HepG2 (cell line): Measurements from ENCODE around the gene ZFHX3. TPM values are rescaled to one million over a fixed set of nuclear protein-coding genes. Genes with fewer than 3 reads are reported as not detected.

Experiments used
- AHR ChIP-seq: IDR thresholded peaks from 2 replicates; pipeline ENCODE4 v1.6.1; 2018; ENCODE audit warnings: missing genetic modification reagents, missing compliant biosample characterization
- ARHGAP35 ChIP-seq: sonication (generic); formaldehyde crosslinking; IDR thresholded peaks from 2 replicates; pipeline ENCODE4 v1.9.0; 2022; ENCODE audit warnings: mild to moderate bottlenecking, inconsistent platforms, moderate library complexity, missing genetic modification reagents, borderline replicate concordance
- ARNTL ChIP-seq: sonication (generic); formaldehyde crosslinking; IDR thresholded peaks from 2 replicates; pipeline ENCODE4 v1.4.0; 2020; ENCODE audit warnings: mild to moderate bottlenecking, missing genetic modification reagents
- CBX5 ChIP-seq: sonication (generic); formaldehyde crosslinking; IDR thresholded peaks from 2 replicates; pipeline ENCODE4 v1.4.0; 2020; ENCODE audit warnings: missing genetic modification reagents, borderline replicate concordance
- DDIT3 ChIP-seq: sonication (generic); formaldehyde crosslinking; IDR thresholded peaks from 2 replicates; pipeline ENCODE4 v1.4.0; 2020; ENCODE audit warnings: mild to moderate bottlenecking, missing genetic modification reagents
- FOXK1 ChIP-seq: sonication (generic); formaldehyde crosslinking; IDR thresholded peaks from 2 replicates; pipeline ENCODE4 v1.4.0; 2020; ENCODE audit warnings: low read depth, missing genetic modification reagents, borderline replicate concordance
- HMG20B ChIP-seq: conservative IDR thresholded peaks from 2 replicates; pipeline ENCODE4 v1.6.1; 2016; ENCODE audit warnings: missing genetic modification reagents, missing compliant biosample characterization
- HNRNPL ChIP-seq: fragments of 200-400 bp; formaldehyde crosslinking; IDR thresholded peaks from 2 replicates; pipeline ENCODE4 v1.6.1; 2017; ENCODE audit warnings: mild to moderate bottlenecking, low read depth, low read length
- HOXA5 ChIP-seq: sonication (generic); formaldehyde crosslinking; IDR thresholded peaks from 2 replicates; pipeline ENCODE4 v1.4.0; 2020; ENCODE audit warnings: missing genetic modification reagents
- MBNL3 ChIP-seq: fragments of 250-450 bp; sonication (Bioruptor Pico); conservative IDR thresholded peaks from 2 replicates; pipeline ENCODE4 v1.8.0; 2022; ENCODE audit warnings: mild to moderate bottlenecking, inconsistent platforms
- MIXL1 ChIP-seq: IDR thresholded peaks from 2 replicates; pipeline ENCODE4 v1.6.1; 2016
- NCOA5 ChIP-seq: sonication (generic); formaldehyde crosslinking; IDR thresholded peaks from 2 replicates; pipeline ENCODE4 v1.4.0; 2020; ENCODE audit warnings: missing genetic modification reagents
- NR2F2 ChIP-seq: IDR thresholded peaks from 2 replicates; pipeline ENCODE4 v1.6.1; 2012; ENCODE audit warnings: low read depth, inconsistent platforms, borderline replicate concordance
- PHF5A ChIP-seq: IDR thresholded peaks from one replicate; pipeline ENCODE4 v1.6.1; 2018; ENCODE audit warnings: low read depth, missing genetic modification reagents; ENCODE audit not compliant: unreplicated experiment
- POLR2G ChIP-seq: fragments of 200-400 bp; formaldehyde crosslinking; IDR thresholded peaks from 2 replicates; pipeline ENCODE4 v1.6.1; 2018; ENCODE audit warnings: mild to moderate bottlenecking, low read depth, low read length, moderate library complexity
- TEAD2 ChIP-seq: sonication (generic); formaldehyde crosslinking; IDR thresholded peaks from 2 replicates; pipeline ENCODE4 v1.9.0; 2021; ENCODE audit warnings: missing genetic modification reagents
- TOE1 ChIP-seq: sonication (generic); formaldehyde crosslinking; IDR thresholded peaks from 2 replicates; pipeline ENCODE4 v1.4.0; 2020; ENCODE audit warnings: mild to moderate bottlenecking, missing genetic modification reagents
- ZBTB20 ChIP-seq: sonication (generic); formaldehyde crosslinking; IDR thresholded peaks from 2 replicates; pipeline ENCODE4 v1.8.1; 2023; ENCODE audit warnings: missing genetic modification reagents, low read depth, mild to moderate bottlenecking, borderline replicate concordance
- ZNF549 ChIP-seq: sonication (generic); formaldehyde crosslinking; IDR thresholded peaks from 2 replicates; pipeline ENCODE4 v1.5.0; 2020; ENCODE audit warnings: missing genetic modification reagents
- ZNF562 ChIP-seq: sonication (generic); formaldehyde crosslinking; IDR thresholded peaks from 2 replicates; pipeline ENCODE4 v1.8.0; 2022; ENCODE audit warnings: missing genetic modification reagents, borderline replicate concordance
- ZNF629 ChIP-seq: sonication (generic); formaldehyde crosslinking; conservative IDR thresholded peaks from 2 replicates; pipeline ENCODE4 v1.5.0; 2020; ENCODE audit warnings: missing genetic modification reagents
- ZNF672 ChIP-seq: sonication (generic); formaldehyde crosslinking; IDR thresholded peaks from 2 replicates; pipeline ENCODE4 v1.8.1; 2022; ENCODE audit warnings: missing genetic modification reagents
- ZNF775 ChIP-seq: sonication (generic); formaldehyde crosslinking; IDR thresholded peaks from 2 replicates; pipeline ENCODE4 v1.4.0; 2020; ENCODE audit warnings: missing genetic modification reagents, mild to moderate bottlenecking, moderate library complexity, borderline replicate concordance
- ZNF788 ChIP-seq: sonication (generic); formaldehyde crosslinking; IDR thresholded peaks from 2 replicates; pipeline ENCODE4 v1.5.0; 2020; ENCODE audit warnings: mild to moderate bottlenecking, missing genetic modification reagents, borderline replicate concordance
- ZNF839 ChIP-seq: sonication (generic); formaldehyde crosslinking; IDR thresholded peaks from 2 replicates; pipeline ENCODE4 v1.4.0; 2020; ENCODE audit warnings: missing genetic modification reagents, mild to moderate bottlenecking, borderline replicate concordance
- ZZZ3 ChIP-seq: sonication (generic); formaldehyde crosslinking; IDR thresholded peaks from 2 replicates; pipeline ENCODE4 v1.4.0; 2020; ENCODE audit warnings: missing genetic modification reagents, mild to moderate bottlenecking, borderline replicate concordance
- polyA plus RNA-seq, 8 experiments: library from polyadenylated mRNA; depleted of rRNA in 3 of 8; stranded (reverse) in 7 of 8; unstranded in 1 of 8; fragments of >200 nt; fragmentation: Illumina TruSeq in 4 of 8; extraction: Trizol in 4 of 8; gene quantifications; 2 replicates each; pipeline versions ENCODE4 v1.2.1 to v1.2.3, GENCODE V29; 2011 to 2016; ENCODE audit warnings: low read depth in 4 of 8, missing spikeins in 1 of 8, mixed read lengths in 1 of 8; ENCODE audit not compliant: insufficient read depth in 1 of 8
- total RNA-seq, 5 experiments: library from RNA; depleted of rRNA; stranded (reverse); fragments of >200 nt; fragmentation: Illumina TruSeq; extraction: Trizol; gene quantifications; 2 replicates each; pipeline ENCODE4 v1.2.3, GENCODE V29; 2016; ENCODE audit warnings: low read depth in 1 of 5
- TF ChIP-seq, protein P1 (sequence below): sonication (generic); formaldehyde crosslinking; IDR thresholded peaks from 2 replicates; pipeline ENCODE4 v1.8.1; 2023; ENCODE audit warnings: mild to moderate bottlenecking, missing genetic modification reagents
- TF ChIP-seq, protein P2 (sequence below): sonication (generic); formaldehyde crosslinking; IDR thresholded peaks from 2 replicates; pipeline ENCODE4 v1.4.0; 2020; ENCODE audit warnings: mild to moderate bottlenecking, missing genetic modification reagents
- TF ChIP-seq, protein P3 (sequence below): sonication (generic); formaldehyde crosslinking; IDR thresholded peaks from 2 replicates; pipeline ENCODE4 v1.8.0; 2023; ENCODE audit warnings: mild to moderate bottlenecking, missing genetic modification reagents

The ZFHX3 gene
- total and polyA plus RNA-seq, 2 of the 13 experiments (the other 11 are each of a cell fraction or from before 2014, with no cell fraction given) = 5.0 to 6.0 TPM

DNA sequence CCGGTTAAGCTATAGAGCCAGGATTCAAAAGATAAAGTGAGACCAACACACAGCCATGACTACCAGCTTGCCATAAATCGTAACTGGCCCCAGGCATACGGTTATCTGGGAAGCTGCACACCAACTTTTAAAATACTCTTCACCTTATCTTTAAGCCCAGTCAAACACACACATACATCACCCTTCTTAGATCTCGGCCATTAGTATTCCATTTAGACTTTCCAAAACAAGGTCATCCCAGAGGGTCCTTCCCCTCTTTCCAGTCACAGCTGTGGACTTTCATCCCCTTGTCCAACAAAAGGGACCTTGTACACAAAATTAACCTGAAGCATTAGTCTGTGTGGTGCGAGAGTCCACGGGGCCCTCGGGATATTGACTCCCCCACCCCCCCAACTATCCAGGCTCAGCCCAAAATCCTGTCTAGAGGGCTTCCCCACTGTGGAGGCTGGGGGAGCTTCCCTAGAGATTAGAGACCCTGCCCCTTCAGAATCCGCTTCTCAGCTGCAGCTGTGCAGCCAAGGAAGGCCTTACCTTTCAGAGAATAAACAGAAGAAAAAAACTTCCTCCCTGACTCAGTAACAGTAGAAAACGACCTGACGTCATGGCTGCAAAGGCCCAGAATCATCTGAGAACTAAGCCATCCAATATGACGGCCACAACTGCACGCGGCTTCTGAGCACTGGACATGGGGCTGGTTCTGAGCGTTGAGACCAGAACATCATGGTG, 9.9 kb downstream of the ZFHX3 start (continued):
- TF ChIP-seq, protein P1, sequence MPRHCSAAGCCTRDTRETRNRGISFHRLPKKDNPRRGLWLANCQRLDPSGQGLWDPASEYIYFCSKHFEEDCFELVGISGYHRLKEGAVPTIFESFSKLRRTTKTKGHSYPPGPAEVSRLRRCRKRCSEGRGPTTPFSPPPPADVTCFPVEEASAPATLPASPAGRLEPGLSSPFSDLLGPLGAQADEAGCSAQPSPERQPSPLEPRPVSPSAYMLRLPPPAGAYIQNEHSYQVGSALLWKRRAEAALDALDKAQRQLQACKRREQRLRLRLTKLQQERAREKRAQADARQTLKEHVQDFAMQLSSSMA (CRISPR knock-in tag) = no peak
- TF ChIP-seq ZNF775 (no peak), FOXK1 (CRISPR knock-in tag) (0 out of 2 replicates have a peak, but pooled peaks have one; percentile 28), CBX5 (CRISPR knock-in tag) (no peak), AHR (no peak), ZNF562 (CRISPR knock-in tag) (no peak), HNRNPL (no peak), NR2F2 (peak; percentile 55; the same call in 1 of the 2 replicates), ZNF549 (CRISPR knock-in tag) (no peak), TEAD2 (CRISPR knock-in tag) (no peak), MBNL3 (CRISPR knock-in tag) (no peak), TOE1 (CRISPR knock-in tag) (peak; percentile 31; the same call in 1 of the 2 replicates), ZNF672 (CRISPR knock-in tag) (no peak), MIXL1 (peak; percentile 63; the same call in 1 of the 2 replicates), ZNF839 (CRISPR knock-in tag) (no peak), ARNTL (no peak), NCOA5 (no peak), ZNF629 (no peak), ZBTB20 (CRISPR knock-in tag) (peak; percentile 88; the same call in 1 of the 2 replicates), HMG20B (CRISPR knock-in tag) (peak; percentile 77), HOXA5 (CRISPR knock-in tag) (no peak), ARHGAP35 (CRISPR knock-in tag) (no peak), ZNF788 (CRISPR knock-in tag) (peak; percentile 33; the same call in 1 of the 2 replicates), POLR2G (peak; percentile 44; the same call in 1 of the 2 replicates), ZZZ3 (CRISPR knock-in tag) (no peak), PHF5A (CRISPR knock-in tag) (no peak), DDIT3 (CRISPR knock-in tag) (no peak)
- TF ChIP-seq, protein P2, sequence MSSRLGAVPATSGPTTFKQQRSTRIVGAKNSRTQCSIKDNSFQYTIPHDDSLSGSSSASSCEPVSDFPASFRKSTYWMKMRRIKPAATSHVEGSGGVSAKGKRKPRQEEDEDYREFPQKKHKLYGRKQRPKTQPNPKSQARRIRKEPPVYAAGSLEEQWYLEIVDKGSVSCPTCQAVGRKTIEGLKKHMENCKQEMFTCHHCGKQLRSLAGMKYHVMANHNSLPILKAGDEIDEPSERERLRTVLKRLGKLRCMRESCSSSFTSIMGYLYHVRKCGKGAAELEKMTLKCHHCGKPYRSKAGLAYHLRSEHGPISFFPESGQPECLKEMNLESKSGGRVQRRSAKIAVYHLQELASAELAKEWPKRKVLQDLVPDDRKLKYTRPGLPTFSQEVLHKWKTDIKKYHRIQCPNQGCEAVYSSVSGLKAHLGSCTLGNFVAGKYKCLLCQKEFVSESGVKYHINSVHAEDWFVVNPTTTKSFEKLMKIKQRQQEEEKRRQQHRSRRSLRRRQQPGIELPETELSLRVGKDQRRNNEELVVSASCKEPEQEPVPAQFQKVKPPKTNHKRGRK (CRISPR knock-in tag) = no peak
- TF ChIP-seq, protein P3, sequence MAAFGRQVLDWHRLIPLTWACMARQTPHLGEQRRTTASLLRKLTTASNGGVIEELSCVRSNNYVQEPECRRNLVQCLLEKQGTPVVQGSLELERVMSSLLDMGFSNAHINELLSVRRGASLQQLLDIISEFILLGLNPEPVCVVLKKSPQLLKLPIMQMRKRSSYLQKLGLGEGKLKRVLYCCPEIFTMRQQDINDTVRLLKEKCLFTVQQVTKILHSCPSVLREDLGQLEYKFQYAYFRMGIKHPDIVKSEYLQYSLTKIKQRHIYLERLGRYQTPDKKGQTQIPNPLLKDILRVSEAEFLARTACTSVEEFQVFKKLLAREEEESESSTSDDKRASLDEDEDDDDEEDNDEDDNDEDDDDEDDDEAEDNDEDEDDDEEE = no peak
